SKM-1 (cell line): ENCODE measurements around the gene FRAS1.
"Not testable (repeated sequence)": the region's sequence is repeated elsewhere in the genome, so short reads cannot be mapped to it uniquely, and the experiment has no call there.

ENCODE experiments used
- DNase-seq: peaks from one replicate; lab custom pipeline; 2025; ENCODE audit not compliant: unreplicated experiment; lab: John Stamatoyannopoulos, UW

FRAS1 gene

GRCh38 chr4:78493731-78494130 lies 436.6 kb downstream of the FRAS1 start:
- DNase-seq, result no peak

- no peak for DNase-seq
Observed at GRCh38 chr4:78496021-78496643, 439.0 kb downstream of the FRAS1 start.

GRCh38 chr4:78506260-78506659 lies 449.1 kb downstream of the FRAS1 start:
- not testable (repeated sequence) for DNase-seq

- no peak for DNase-seq
Observed at GRCh38 chr4:78509043-78509442, 451.9 kb downstream of the FRAS1 start.

GRCh38 chr4:78510108-78510507 lies 453.0 kb downstream of the FRAS1 start:
- DNase-seq, result no peak

- DNase-seq, result no peak
Observed at GRCh38 chr4:78510681-78511080, 453.6 kb downstream of the FRAS1 start.

- no peak for DNase-seq
Observed at GRCh38 chr4:78512357-78512920, 455.3 kb downstream of the FRAS1 start.

- DNase-seq, result no peak
Observed at GRCh38 chr4:78513411-78513975, 456.4 kb downstream of the FRAS1 start.

- DNase-seq, result no peak
Observed at GRCh38 chr4:78517050-78517652, 460.0 kb downstream of the FRAS1 start.

- no peak for DNase-seq
Observed at GRCh38 chr4:78518561-78518960, 461.4 kb downstream of the FRAS1 start.

GRCh38 chr4:78519962-78520361 lies 462.8 kb downstream of the FRAS1 start:
- DNase-seq, result no peak

GRCh38 chr4:78520808-78521226 lies 463.7 kb downstream of the FRAS1 start:
- DNase-seq, result no peak

GRCh38 chr4:78524009-78524408 lies 466.9 kb downstream of the FRAS1 start:
- no peak for DNase-seq

- no peak for DNase-seq
Observed at GRCh38 chr4:78525559-78525958, 468.4 kb downstream of the FRAS1 start.

GRCh38 chr4:78527103-78527502 lies 470.0 kb downstream of the FRAS1 start:
- DNase-seq, result no peak

- no peak for DNase-seq
Observed at GRCh38 chr4:78527555-78527954, 470.4 kb downstream of the FRAS1 start.

GRCh38 chr4:78528327-78528726 lies 471.2 kb downstream of the FRAS1 start:
- no peak for DNase-seq

- DNase-seq, result no peak
Observed at GRCh38 chr4:78529569-78530209, 472.6 kb downstream of the FRAS1 start.

GRCh38 chr4:78532046-78532445 lies 474.9 kb downstream of the FRAS1 start:
- DNase-seq, result peak; percentile 54

- no peak for DNase-seq
Observed at GRCh38 chr4:78533854-78534253, 476.7 kb downstream of the FRAS1 start.

GRCh38 chr4:78534286-78534955 lies 477.3 kb downstream of the FRAS1 start:
- no peak for DNase-seq
